ENCODE data around the gene WNK4. TPM values are rescaled to one million over a fixed set of nuclear protein-coding genes. Genes with fewer than 3 reads are reported as not detected.

WNK4 gene
- total and polyA plus RNA-seq, 10 of the 15 experiments (the other 5 are each of a cell fraction or from before 2014, with no cell fraction given): 0.06 to 0.29 (median 0.13) TPM; not detected in 5

DNA sequence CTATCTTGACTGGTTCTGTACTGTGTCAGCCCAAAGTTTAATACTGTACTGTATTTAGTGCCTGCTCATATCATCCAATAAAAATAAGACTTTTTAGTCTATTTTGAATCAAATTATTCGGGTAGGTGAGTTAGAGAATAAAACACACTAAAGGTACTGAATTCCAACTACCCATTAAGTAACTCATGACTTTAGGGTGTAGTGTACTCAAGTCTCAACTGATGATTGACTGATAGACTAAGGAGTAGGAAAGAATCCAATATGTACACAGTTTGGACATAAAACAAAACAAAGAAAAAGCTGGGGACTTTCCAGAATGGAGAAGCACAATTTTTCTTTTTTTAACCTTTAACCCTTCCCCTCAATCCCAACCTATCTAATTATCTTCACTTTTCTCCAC lies 39.7 kb upstream of the WNK4 start:
- WGBS (ENCODE audit: insufficient coverage, insufficient replicate concordance, low lambda C conversion rate, missing lambda C conversion rate): 91% methylated on average over 1 of the region's 1 CpG
- TF ChIP-seq WRNIP1 (IDR thresholded peaks at IDR 0.05; ENCODE audit: borderline replicate concordance, low read depth, low read length): no peak
- TF ChIP-seq TCF7 (IDR thresholded peaks at IDR 0.05; ENCODE audit: borderline replicate concordance): no peak
- no peak for TF ChIP-seq RAD51 (IDR thresholded peaks at IDR 0.05)
- TF ChIP-seq, protein P1, sequence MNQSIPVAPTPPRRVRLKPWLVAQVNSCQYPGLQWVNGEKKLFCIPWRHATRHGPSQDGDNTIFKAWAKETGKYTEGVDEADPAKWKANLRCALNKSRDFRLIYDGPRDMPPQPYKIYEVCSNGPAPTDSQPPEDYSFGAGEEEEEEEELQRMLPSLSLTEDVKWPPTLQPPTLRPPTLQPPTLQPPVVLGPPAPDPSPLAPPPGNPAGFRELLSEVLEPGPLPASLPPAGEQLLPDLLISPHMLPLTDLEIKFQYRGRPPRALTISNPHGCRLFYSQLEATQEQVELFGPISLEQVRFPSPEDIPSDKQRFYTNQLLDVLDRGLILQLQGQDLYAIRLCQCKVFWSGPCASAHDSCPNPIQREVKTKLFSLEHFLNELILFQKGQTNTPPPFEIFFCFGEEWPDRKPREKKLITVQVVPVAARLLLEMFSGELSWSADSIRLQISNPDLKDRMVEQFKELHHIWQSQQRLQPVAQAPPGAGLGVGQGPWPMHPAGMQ (IDR thresholded peaks at IDR 0.05; ENCODE audit: borderline replicate concordance): no peak
- TF ChIP-seq NFYB (IDR thresholded peaks at IDR 0.05; ENCODE audit: insufficient read depth, low read depth, low read length): no peak
- TF ChIP-seq, protein P2, sequence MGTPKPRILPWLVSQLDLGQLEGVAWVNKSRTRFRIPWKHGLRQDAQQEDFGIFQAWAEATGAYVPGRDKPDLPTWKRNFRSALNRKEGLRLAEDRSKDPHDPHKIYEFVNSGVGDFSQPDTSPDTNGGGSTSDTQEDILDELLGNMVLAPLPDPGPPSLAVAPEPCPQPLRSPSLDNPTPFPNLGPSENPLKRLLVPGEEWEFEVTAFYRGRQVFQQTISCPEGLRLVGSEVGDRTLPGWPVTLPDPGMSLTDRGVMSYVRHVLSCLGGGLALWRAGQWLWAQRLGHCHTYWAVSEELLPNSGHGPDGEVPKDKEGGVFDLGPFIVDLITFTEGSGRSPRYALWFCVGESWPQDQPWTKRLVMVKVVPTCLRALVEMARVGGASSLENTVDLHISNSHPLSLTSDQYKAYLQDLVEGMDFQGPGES (IDR thresholded peaks at IDR 0.05): no peak
- TF ChIP-seq, protein P3, sequence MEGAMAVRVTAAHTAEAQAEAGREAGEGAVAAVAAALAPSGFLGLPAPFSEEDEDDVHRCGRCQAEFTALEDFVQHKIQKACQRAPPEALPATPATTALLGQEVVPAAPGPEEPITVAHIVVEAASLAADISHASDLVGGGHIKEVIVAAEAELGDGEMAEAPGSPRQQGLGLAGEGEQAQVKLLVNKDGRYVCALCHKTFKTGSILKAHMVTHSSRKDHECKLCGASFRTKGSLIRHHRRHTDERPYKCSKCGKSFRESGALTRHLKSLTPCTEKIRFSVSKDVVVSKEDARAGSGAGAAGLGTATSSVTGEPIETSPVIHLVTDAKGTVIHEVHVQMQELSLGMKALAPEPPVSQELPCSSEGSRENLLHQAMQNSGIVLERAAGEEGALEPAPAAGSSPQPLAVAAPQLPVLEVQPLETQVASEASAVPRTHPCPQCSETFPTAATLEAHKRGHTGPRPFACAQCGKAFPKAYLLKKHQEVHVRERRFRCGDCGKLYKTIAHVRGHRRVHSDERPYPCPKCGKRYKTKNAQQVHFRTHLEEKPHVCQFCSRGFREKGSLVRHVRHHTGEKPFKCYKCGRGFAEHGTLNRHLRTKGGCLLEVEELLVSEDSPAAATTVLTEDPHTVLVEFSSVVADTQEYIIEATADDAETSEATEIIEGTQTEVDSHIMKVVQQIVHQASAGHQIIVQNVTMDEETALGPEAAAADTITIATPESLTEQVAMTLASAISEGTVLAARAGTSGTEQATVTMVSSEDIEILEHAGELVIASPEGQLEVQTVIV (IDR thresholded peaks at IDR 0.05; ENCODE audit: borderline replicate concordance, partially characterized antibody): no peak
- no peak for TF ChIP-seq ZNF622 (IDR thresholded peaks at IDR 0.05)
- no peak for TF ChIP-seq SUZ12 (IDR thresholded peaks at IDR 0.05; ENCODE audit: unreplicated experiment)
- TF ChIP-seq YBX1 (IDR thresholded peaks at IDR 0.05): no peak
- no peak for TF ChIP-seq MEF2A (IDR thresholded peaks at IDR 0.05; ENCODE audit: insufficient read depth, low read depth, low read length)
- TF ChIP-seq MTA3 (IDR thresholded peaks at IDR 0.05; ENCODE audit: borderline replicate concordance, low read length): no peak
- no peak for TF ChIP-seq CREM (IDR thresholded peaks at IDR 0.05; ENCODE audit: low read depth)
- no peak for TF ChIP-seq ASH2L (IDR thresholded peaks at IDR 0.05; ENCODE audit: borderline replicate concordance, low read depth)
- TF ChIP-seq MYB (IDR thresholded peaks at IDR 0.05; ENCODE audit: borderline replicate concordance, low read depth, low read length): no peak
- no peak for TF ChIP-seq IKZF1 (conservative IDR thresholded peaks at IDR 0.05)
- TF ChIP-seq ZBED1 (IDR thresholded peaks at IDR 0.05; ENCODE audit: borderline replicate concordance): no peak
- no peak overlapping the region for H3K4me2 ChIP-seq (ENCODE audit: control insufficient read depth, insufficient read depth)
- no peak overlapping the region for H3K9ac ChIP-seq (ENCODE audit: control insufficient read depth, insufficient read depth, low read length)
- H3K27ac ChIP-seq (ENCODE audit: control insufficient read depth, insufficient read depth): no peak overlapping the region
- FAIRE-seq (no peak), ATAC-seq (no peak), DNase-seq (ENCODE audit: low read depth, low spot score) (no peak)
- ChIA-PET RAD21 (ENCODE audit: unreplicated experiment) (no interaction called here), SMC1A (ENCODE audit: uncharacterized antibody, unreplicated experiment) (interaction anchor here (0.6 kb wide), 1 partner anchor 9 kb away, joined by 3 read pairs; no protein-coding TSS in a partner anchor), POLR2A (no interaction called here), CTCF (interaction anchor here (1.4 kb wide), 1 partner anchor 9 kb away, joined by 6 read pairs; no protein-coding TSS in a partner anchor)
- intact Hi-C loops (cut with micrococcal nuclease; ENCODE audit: unreplicated experiment): no loop called here
- no peaks in the 10 kb centered on the region for H4K20me1 ChIP-seq (ENCODE audit: control insufficient read depth, insufficient read depth)
- BruUV-seq (replicated peaks): no TSS peak
- no peak overlapping the region for H3K4me3 ChIP-seq
- peaks cover 15% of the 10 kb centered on the region for H3K79me2 ChIP-seq (ENCODE audit: control insufficient read depth, insufficient read depth, low read length)
- H3K36me3 ChIP-seq (ENCODE audit: control insufficient read depth in 2 of 2, insufficient read depth in 2 of 2, low read length in 1 of 2): no peaks in the 10 kb centered on the region
- no peaks in the 10 kb centered on the region for H3K27me3 ChIP-seq (replicated peaks in 1 of 2; ENCODE audit: control insufficient read depth in 2 of 2, insufficient read depth in 2 of 2, low read length in 1 of 2)
- peaks cover 11% of the 10 kb centered on the region for H3K4me1 ChIP-seq (ENCODE audit: control insufficient read depth, insufficient read depth, low read length)
- H2AFZ ChIP-seq (ENCODE audit: control insufficient read depth, low read depth, low read length): no peak overlapping the region
- in situ Hi-C loops (cut with MboI): no loop called here
- no peaks in the 10 kb centered on the region for H3K9me3 ChIP-seq (replicated peaks; ENCODE audit: control insufficient read depth, insufficient read depth, low read length)

Measured in GM12878 (cell line).